GM06990 (cell line): Measurements from ENCODE around the gene NR0B2.
"Not testable (repeated sequence)": the region's sequence is repeated elsewhere in the genome, so short reads cannot be mapped to it uniquely, and the experiment has no call there.

Source experiments
- DNase-seq: peaks from one replicate; pipeline ENCODE4 v3.0.0-alpha.2; 2011; ENCODE audit not compliant: insufficient read length; ENCODE audit errors: extremely low read depth
- H3K27me3 ChIP-seq: replicated peaks from 2 replicates; pipeline ENCODE4 v1.6.0; 2011; ENCODE audit warnings: low read length; ENCODE audit not compliant: control insufficient read depth, insufficient read depth
- H3K36me3 ChIP-seq: 2 replicates; pipeline ENCODE4 v1.5.1; 2011; ENCODE audit warnings: low read length; ENCODE audit not compliant: control insufficient read depth, insufficient read depth
- H3K4me3 ChIP-seq: replicated peaks from 2 replicates; pipeline ENCODE4 v1.5.1; 2011; ENCODE audit warnings: low read depth, mild to moderate bottlenecking, control low read depth, low read length
- CTCF ChIP-seq: IDR thresholded peaks from 2 replicates; pipeline ENCODE4 v1.5.1; 2011; ENCODE audit warnings: low read length, control low read depth, mild to moderate bottlenecking, inconsistent platforms; ENCODE audit not compliant: insufficient read depth, poor library complexity, severe bottlenecking

NR0B2 gene

GRCh38 chr1:26882696-26883463, 30.9 kb downstream of the NR0B2 start:
- no peak overlapping the region for H3K4me3 ChIP-seq
- H3K36me3 ChIP-seq: peaks cover 31% of the 10 kb centered on the region
- H3K27me3 ChIP-seq: no peaks in the 10 kb centered on the region
- TF ChIP-seq CTCF: no peak
- DNase-seq: no peak

GRCh38 chr1:26881611-26882010, 32.2 kb downstream of the NR0B2 start:
- peaks cover 32% of the 10 kb centered on the region for H3K36me3 ChIP-seq
- not testable (repeated sequence) for DNase-seq, H3K4me3 ChIP-seq

GRCh38 chr1:26879793-26880192, 34.0 kb downstream of the NR0B2 start:
- no peak for TF ChIP-seq CTCF
- no peak for DNase-seq
- Histone ChIP-seq H3K4me3 (no peak overlapping the region), H3K27me3 (no peaks in the 10 kb centered on the region), H3K36me3 (peaks cover 25% of the 10 kb centered on the region)

More at GRCh38 chr1:26881611-26882010, 32.2 kb downstream of the NR0B2 start:
- H3K27me3 ChIP-seq: not testable (repeated sequence)

GRCh38 chr1:26877326-26877725, 36.4 kb downstream of the NR0B2 start:
- H3K27me3 ChIP-seq: no peaks in the 10 kb centered on the region
- H3K36me3 ChIP-seq: peaks cover 18% of the 10 kb centered on the region
- no peak for DNase-seq
- TF ChIP-seq CTCF: no peak
- H3K4me3 ChIP-seq: no peak overlapping the region

GRCh38 chr1:26874896-26875295, 38.9 kb downstream of the NR0B2 start:
- no peak for DNase-seq
- peaks cover 9% of the 10 kb centered on the region for H3K36me3 ChIP-seq
- no peaks in the 10 kb centered on the region for H3K27me3 ChIP-seq
- no peak overlapping the region for H3K4me3 ChIP-seq
- no peak for TF ChIP-seq CTCF

GRCh38 chr1:26873097-26873496, 40.7 kb downstream of the NR0B2 start:
- DNase-seq, H3K27me3 ChIP-seq, H3K4me3 ChIP-seq, H3K36me3 ChIP-seq: not testable (repeated sequence)
